Measurements from ENCODE around the gene NEK6.

DNA sequence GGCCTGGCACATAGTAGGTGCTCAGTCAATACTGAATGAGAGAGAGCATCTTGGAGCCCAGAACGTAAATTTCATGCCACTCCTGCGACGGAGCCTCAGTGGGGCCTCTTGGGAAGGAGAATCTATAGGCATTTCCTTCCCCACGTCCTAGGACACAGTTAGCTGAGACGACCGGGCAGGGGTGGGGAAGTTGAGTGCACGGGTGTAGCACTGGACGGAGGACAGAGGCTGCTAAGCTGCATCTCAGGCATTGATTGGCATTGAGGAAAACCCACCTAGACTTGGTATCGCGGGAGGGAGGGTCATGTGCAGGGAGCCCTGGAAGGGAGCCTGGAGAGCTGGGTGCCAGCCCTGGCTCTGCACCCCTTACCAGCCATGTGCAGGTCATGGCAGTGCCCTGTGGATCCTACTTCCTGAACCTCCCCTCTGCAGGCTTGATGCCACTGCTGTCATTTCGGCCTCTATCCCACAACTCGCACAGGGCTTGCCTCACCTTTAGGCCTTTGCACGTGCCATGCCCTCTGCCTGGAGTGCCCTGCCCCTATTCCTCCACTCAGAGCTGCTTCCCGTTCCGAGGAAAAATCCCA, 25.6 kb downstream of the NEK6 start:
- no peak for TF ChIP-seq POLR2AphosphoS5 (IDR thresholded peaks at IDR 0.05; ENCODE audit: low read depth, low read length)
- no peak for TF ChIP-seq TAF1 (IDR thresholded peaks at IDR 0.05; ENCODE audit: borderline replicate concordance, insufficient read depth, low read length)
- no peak for TF ChIP-seq FOXP2 (optimal IDR thresholded peaks at IDR 0.05; ENCODE audit: borderline replicate concordance, extremely low read depth, extremely low read length, insufficient read depth)
- TF ChIP-seq, protein P1, sequence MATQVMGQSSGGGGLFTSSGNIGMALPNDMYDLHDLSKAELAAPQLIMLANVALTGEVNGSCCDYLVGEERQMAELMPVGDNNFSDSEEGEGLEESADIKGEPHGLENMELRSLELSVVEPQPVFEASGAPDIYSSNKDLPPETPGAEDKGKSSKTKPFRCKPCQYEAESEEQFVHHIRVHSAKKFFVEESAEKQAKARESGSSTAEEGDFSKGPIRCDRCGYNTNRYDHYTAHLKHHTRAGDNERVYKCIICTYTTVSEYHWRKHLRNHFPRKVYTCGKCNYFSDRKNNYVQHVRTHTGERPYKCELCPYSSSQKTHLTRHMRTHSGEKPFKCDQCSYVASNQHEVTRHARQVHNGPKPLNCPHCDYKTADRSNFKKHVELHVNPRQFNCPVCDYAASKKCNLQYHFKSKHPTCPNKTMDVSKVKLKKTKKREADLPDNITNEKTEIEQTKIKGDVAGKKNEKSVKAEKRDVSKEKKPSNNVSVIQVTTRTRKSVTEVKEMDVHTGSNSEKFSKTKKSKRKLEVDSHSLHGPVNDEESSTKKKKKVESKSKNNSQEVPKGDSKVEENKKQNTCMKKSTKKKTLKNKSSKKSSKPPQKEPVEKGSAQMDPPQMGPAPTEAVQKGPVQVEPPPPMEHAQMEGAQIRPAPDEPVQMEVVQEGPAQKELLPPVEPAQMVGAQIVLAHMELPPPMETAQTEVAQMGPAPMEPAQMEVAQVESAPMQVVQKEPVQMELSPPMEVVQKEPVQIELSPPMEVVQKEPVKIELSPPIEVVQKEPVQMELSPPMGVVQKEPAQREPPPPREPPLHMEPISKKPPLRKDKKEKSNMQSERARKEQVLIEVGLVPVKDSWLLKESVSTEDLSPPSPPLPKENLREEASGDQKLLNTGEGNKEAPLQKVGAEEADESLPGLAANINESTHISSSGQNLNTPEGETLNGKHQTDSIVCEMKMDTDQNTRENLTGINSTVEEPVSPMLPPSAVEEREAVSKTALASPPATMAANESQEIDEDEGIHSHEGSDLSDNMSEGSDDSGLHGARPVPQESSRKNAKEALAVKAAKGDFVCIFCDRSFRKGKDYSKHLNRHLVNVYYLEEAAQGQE (IDR thresholded peaks at IDR 0.05; ENCODE audit: insufficient read depth in 1 of 2, low read depth in 2 of 2, low read length in 2 of 2) = no peak
- TF ChIP-seq SIN3A (IDR thresholded peaks at IDR 0.05; ENCODE audit: borderline replicate concordance, insufficient read depth, low read length) = no peak

Data from PFSK-1 (cell line).